GM23338 (cell line): Measurements from ENCODE around the gene ESM1. TPM values are rescaled to one million over a fixed set of nuclear protein-coding genes. Genes with fewer than 3 reads are reported as not detected.
"Not testable (repeated sequence)": the region's sequence is repeated elsewhere in the genome, so short reads cannot be mapped to it uniquely, and the experiment has no call there.

Experiments used
- ATAC-seq: fragments of 200-7000 bp; cut with Tn5 transposase; 3 replicates; pipeline ENCODE4 v1.9.1; 2020
- DNase-seq: peaks from one replicate; pipeline ENCODE4 v3.0.0-alpha.2; 2015; ENCODE audit warnings: low spot score
- H2AFZ ChIP-seq: fragments of 200-600 bp; sonication (generic); 2 replicates; pipeline ENCODE4 v1.8.0; 2016; ENCODE audit warnings: antibody characterized with exemption, mild to moderate bottlenecking, moderate library complexity
- H3F3A ChIP-seq: fragments of 200-600 bp; sonication (generic); replicated peaks from 2 replicates; pipeline ENCODE4 v1.8.0; 2017; ENCODE audit warnings: antibody characterized with exemption, mixed run types, low read depth
- H3K27ac ChIP-seq: fragments of 200-600 bp; sonication (generic); 2 replicates; pipeline ENCODE4 v1.6.1; 2016; ENCODE audit warnings: low read depth
- H3K27me3 ChIP-seq: fragments of 200-600 bp; sonication (generic); 2 replicates; pipeline ENCODE4 v1.8.0; 2016; ENCODE audit warnings: mild to moderate bottlenecking, mixed run types, moderate library complexity; ENCODE audit not compliant: insufficient read depth
- H3K36me3 ChIP-seq: fragments of 200-600 bp; sonication (generic); 2 replicates; pipeline ENCODE4 v1.8.0; 2016; ENCODE audit warnings: mild to moderate bottlenecking; ENCODE audit not compliant: insufficient read depth
- H3K4me1 ChIP-seq: fragments of 200-600 bp; sonication (generic); 2 replicates; pipeline ENCODE4 v1.8.0; 2016; ENCODE audit warnings: mild to moderate bottlenecking, moderate library complexity; ENCODE audit not compliant: insufficient read depth
- H3K4me2 ChIP-seq: fragments of 200-600 bp; sonication (generic); 2 replicates; pipeline ENCODE4 v1.7.1; 2017; ENCODE audit warnings: mixed run types
- H3K4me3 ChIP-seq: fragments of 200-600 bp; sonication (generic); 2 replicates; pipeline ENCODE4 v1.6.1; 2016; ENCODE audit warnings: mixed run types
- H3K79me2 ChIP-seq: fragments of 200-600 bp; sonication (generic); replicated peaks from 2 replicates; pipeline ENCODE4 v1.8.0; 2017; ENCODE audit warnings: mild to moderate bottlenecking; ENCODE audit not compliant: insufficient read depth
- H3K9me2 ChIP-seq: fragments of 200-600 bp; sonication (generic); 2 replicates; pipeline ENCODE4 v1.8.0; 2017; ENCODE audit not compliant: insufficient read depth
- H4K20me1 ChIP-seq: fragments of 200-600 bp; sonication (generic); replicated peaks from 2 replicates; pipeline ENCODE4 v1.8.0; 2017; ENCODE audit warnings: mild to moderate bottlenecking; ENCODE audit not compliant: insufficient read depth
- H3K27ac Mint-ChIP-seq: 2 replicates; pipeline ENCODE4 v1.8.0; 2020; ENCODE audit warnings: inconsistent platforms, mild to moderate bottlenecking, moderate library complexity, mixed read lengths
- H3K27me3 Mint-ChIP-seq: 3 replicates; pipeline ENCODE4 v1.8.0; 2022; ENCODE audit warnings: low read depth, mild to moderate bottlenecking, moderate library complexity, mixed read lengths, inconsistent platforms; ENCODE audit not compliant: insufficient read depth, poor library complexity
- H3K36me3 Mint-ChIP-seq: 3 replicates; pipeline ENCODE4 v1.8.0; 2021; ENCODE audit warnings: low read depth, mild to moderate bottlenecking, inconsistent platforms, moderate library complexity, mixed read lengths
- H3K4me1 Mint-ChIP-seq: 3 replicates; pipeline ENCODE4 v1.8.0; 2020; ENCODE audit warnings: mild to moderate bottlenecking, inconsistent platforms, mixed read lengths
- H3K4me3 Mint-ChIP-seq: 3 replicates; pipeline ENCODE4 v1.8.0; 2021; ENCODE audit warnings: moderate library complexity, mild to moderate bottlenecking, inconsistent platforms, mixed read lengths
- H3K9me3 Mint-ChIP-seq: 3 replicates; pipeline ENCODE4 v1.8.0; 2020; ENCODE audit warnings: moderate library complexity, mild to moderate bottlenecking, inconsistent platforms, mixed read lengths
- CREB1 ChIP-seq: fragments of 250-450 bp; sonication (Bioruptor Pico); IDR thresholded peaks from 2 replicates; pipeline ENCODE4 v1.5.0; 2020; ENCODE audit warnings: low read depth, mild to moderate bottlenecking, moderate library complexity
- CTCF ChIP-seq, 2 experiments: fragments of 200-600 bp in 1 of 2; sonication (generic) in 1 of 2; conservative IDR thresholded peaks; 2 replicates each; pipeline versions ENCODE4 v1.5.1 to v1.6.1; 2016 to 2017; ENCODE audit warnings: antibody characterized with exemption in 2 of 2, low read depth in 2 of 2, mild to moderate bottlenecking in 2 of 2, moderate library complexity in 1 of 2
- ETS1 ChIP-seq: IDR thresholded peaks from 2 replicates; pipeline ENCODE4 v1.6.1; 2016; ENCODE audit warnings: antibody characterized with exemption
- EZH2 ChIP-seq: fragments of 200-600 bp; sonication (generic); IDR thresholded peaks from one replicate; pipeline ENCODE4 v1.8.0; 2017; ENCODE audit warnings: antibody characterized with exemption, mild to moderate bottlenecking, low read depth; ENCODE audit not compliant: unreplicated experiment
- JUNB ChIP-seq: IDR thresholded peaks from one replicate; pipeline ENCODE4 v1.6.1; 2016; ENCODE audit warnings: antibody characterized with exemption; ENCODE audit not compliant: unreplicated experiment
- POLR2AphosphoS5 ChIP-seq: IDR thresholded peaks from 2 replicates; pipeline ENCODE4 v1.6.1; 2016; ENCODE audit warnings: antibody characterized with exemption, low read depth
- REST ChIP-seq: IDR thresholded peaks from one replicate; pipeline ENCODE4 v1.6.1; 2018; ENCODE audit warnings: antibody characterized with exemption; ENCODE audit not compliant: unreplicated experiment
- ZNF114 ChIP-seq: fragments of 250-450 bp; sonication (Bioruptor Pico); IDR thresholded peaks from 2 replicates; pipeline ENCODE4 v1.5.0; 2020; ENCODE audit warnings: mild to moderate bottlenecking, moderate library complexity
- ZNF331 ChIP-seq: fragments of 250-450 bp; sonication (Bioruptor Pico); IDR thresholded peaks from 2 replicates; pipeline ENCODE4 v1.5.0; 2020; ENCODE audit warnings: low read depth, mild to moderate bottlenecking, moderate library complexity
- polyA plus RNA-seq: library from polyadenylated mRNA; unstranded; fragments of >200 nt; fragmentation: Nextera tagmentation; extraction: Ambion mirVana; gene quantifications from 2 replicates; pipeline ENCODE4 v1.2.1, GENCODE V29; 2016
- total RNA-seq: library from RNA; depleted of rRNA; stranded (reverse); fragments of >200 nt; shearing (Covaris generic); gene quantifications from 2 replicates; pipeline ENCODE4 v1.2.3, GENCODE V29; 2014

ESM1 gene
- total and polyA plus RNA-seq, 2 experiments from 2014 or later, result 0.14 TPM; not detected in 1

GRCh38 chr5:55003432-55004065 lies 18.2 kb upstream of the ESM1 start:
- Histone ChIP-seq H3K4me1 (no peaks in the 10 kb centered on the region), H3K27me3 (no peaks in the 10 kb centered on the region), H2AFZ (no peak overlapping the region), H3K4me3 (no peak overlapping the region), H3K36me3 (no peaks in the 10 kb centered on the region), H3K27ac (no peak overlapping the region), H3F3A (no peaks in the 10 kb centered on the region), H4K20me1 (no peaks in the 10 kb centered on the region), H3K79me2 (no peaks in the 10 kb centered on the region), H3K9me2 (no peaks in the 10 kb centered on the region), H3K4me2 (no peak overlapping the region)
- Mint-ChIP-seq H3K4me1 (no peaks in the 10 kb centered on the region), H3K4me3 (no peak overlapping the region), H3K9me3 (no peaks in the 10 kb centered on the region), H3K27me3 (no peaks in the 10 kb centered on the region), H3K27ac (no peak overlapping the region), H3K36me3 (no peaks in the 10 kb centered on the region)
- TF ChIP-seq ZNF331 (no peak), CTCF (conservative IDR thresholded peaks at IDR 0.05; ENCODE audit: low read depth in 2 of 2) (no peak), POLR2AphosphoS5 (no peak), CREB1 (CRISPR knock-in tag) (no peak), ETS1 (no peak), ZNF114 (no peak), JUNB (no peak), EZH2 (no peak), REST (no peak)
- no peak for ATAC-seq
- no peak for DNase-seq

- not testable (repeated sequence) for H3F3A ChIP-seq, H3K4me1 ChIP-seq, H3K79me2 ChIP-seq, H3K4me1 Mint-ChIP-seq, H3K9me2 ChIP-seq, ATAC-seq, H3K36me3 ChIP-seq, H3K4me2 ChIP-seq, H3K27ac ChIP-seq, H3K4me3 ChIP-seq, H3K36me3 Mint-ChIP-seq, H3K9me3 Mint-ChIP-seq, H3K4me3 Mint-ChIP-seq, H3K27me3 Mint-ChIP-seq, H3K27ac Mint-ChIP-seq, H4K20me1 ChIP-seq, H2AFZ ChIP-seq, DNase-seq, H3K27me3 ChIP-seq
Measured at GRCh38 chr5:55002166-55002565, 16.8 kb upstream of the ESM1 start.
